ENCODE results near the gene IGSF21.

GRCh38 chr1:18148461-18148860 lies 40.9 kb downstream of the IGSF21 start:
- TF ChIP-seq POLR2A (IDR thresholded peaks at IDR 0.05) (no peak), CTCF (IDR thresholded peaks at IDR 0.05) (no peak)
